ENCODE data around the gene PUS1. TPM values are rescaled to one million over a fixed set of nuclear protein-coding genes. Genes with fewer than 3 reads are reported as not detected.
A peak's percentile ranks its signal among the peaks of the same experiment; 100 is the strongest.

The PUS1 gene
- total and polyA plus RNA-seq, 9 of the 15 experiments (the other 6 are each of a cell fraction or from before 2014, with no cell fraction given): 1.9 to 90.8 (median 30.0) TPM

DNA sequence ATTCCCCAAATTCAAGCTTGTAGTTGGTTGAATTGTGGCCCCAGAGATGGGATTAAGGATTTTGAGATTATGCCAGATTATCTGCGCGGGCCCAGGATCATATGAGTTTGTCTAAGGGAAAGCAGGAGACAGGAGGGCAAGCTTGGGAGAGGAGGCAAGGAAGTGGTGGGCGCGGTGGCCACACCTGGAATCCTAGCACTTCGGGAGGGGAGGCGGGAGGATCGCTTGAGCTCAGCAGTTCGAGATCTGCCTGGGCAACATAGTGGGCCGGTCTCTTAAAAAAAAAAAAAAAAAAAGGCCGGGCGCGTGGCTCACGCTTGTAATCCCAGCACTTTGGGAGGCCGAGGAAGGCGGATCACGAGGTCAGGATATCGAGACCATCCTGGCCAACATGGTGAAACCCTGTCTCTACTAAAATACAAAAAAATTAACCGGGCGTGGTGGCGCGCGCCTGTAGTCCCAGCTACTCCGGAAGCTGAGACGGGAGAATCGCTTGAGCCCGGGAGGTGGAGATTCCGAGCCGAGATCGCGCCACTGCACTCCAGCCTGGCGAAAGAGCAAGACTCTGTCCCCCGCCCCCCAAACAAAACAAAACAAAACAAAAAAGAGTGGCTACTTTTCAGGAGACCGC is 881 bp upstream of the PUS1 start:
- Histone ChIP-seq H2AFZ (ENCODE audit: low read depth, low read length) (peak overlapping the region; percentile 93), H3K9ac (ENCODE audit: insufficient read depth in 1 of 2, low read depth in 2 of 2, low read length in 2 of 2) (peak overlapping the region; percentile 79 to 96), H3K27me3 (ENCODE audit: control insufficient read depth in 2 of 2, insufficient read depth in 2 of 2, low read length in 2 of 2) (no peaks in the 10 kb centered on the region), H4K20me1 (replicated peaks; ENCODE audit: control insufficient read depth, insufficient read depth, low read length) (peaks cover 3% of the 10 kb centered on the region), H3K27ac (ENCODE audit: extremely low read depth, low read depth, low read length) (peak overlapping the region; percentile 93), H3K4me2 (ENCODE audit: insufficient read depth, low read length) (peak overlapping the region; percentile 87), H3K9me1 (ENCODE audit: control insufficient read depth, insufficient read depth, low read length) (no peaks in the 10 kb centered on the region), H3K4me1 (replicated peaks in 1 of 2; ENCODE audit: control insufficient read depth in 2 of 2, insufficient read depth in 2 of 2, low read length in 2 of 2) (peaks cover 14 to 38% of the 10 kb centered on the region in 2 experiments; a peak in 4 of 5 replicates), H3K9me3 (replicated peaks; ENCODE audit: control insufficient read depth, insufficient read depth, low read depth, low read length) (no peaks in the 10 kb centered on the region), H3K4me3 (peak overlapping the region; percentile 84), H3K79me2 (ENCODE audit: control insufficient read depth, insufficient read depth, low read length) (peaks cover 36% of the 10 kb centered on the region), H3K36me3 (ENCODE audit: control insufficient read depth, insufficient read depth, low read length) (peaks cover 30% of the 10 kb centered on the region)
- DNase-seq (ENCODE audit: extremely low read depth in 1 of 4, low spot score in 3 of 4) (peak in 2 of 4 experiments; percentile 12 to 73), ATAC-seq (peak; percentile 68), FAIRE-seq (peak; percentile 84)
- intact Hi-C loops (cut with micrococcal nuclease): loop anchor here (1.0 kb wide), 1 partner anchor 68 kb away; no protein-coding TSS in a partner anchor
- ChIA-PET POLR2A (interaction anchor here (1.1 to 2.6 kb wide), 4 partner anchors 9 to 66 kb away, joined by 3 to 11 read pairs (median 4); no protein-coding TSS in a partner anchor), CTCF (ENCODE audit: low intra/inter-chr PET ratio) (interaction anchor here (0.5 to 1.5 kb wide), 2 partner anchors 21 to 28 kb away, joined by 3 to 4 read pairs; partner anchors contain the start of gene EP400)
- no TSS peak for BruUV-seq (replicated peaks)
- WGBS (ENCODE audit: insufficient coverage, low coverage, missing lambda C conversion rate): 10% methylated on average over 26 of the region's 33 CpGs
- in situ Hi-C loops (cut with MboI): no loop called here
- TF ChIP-seq FOXK2 (conservative IDR thresholded peaks at IDR 0.05 in 1 of 2, IDR thresholded peaks at IDR 0.05 in 1 of 2; ENCODE audit: low read depth in 2 of 2) (peak in 1 of 2 experiments; percentile 53; a peak in 1 of 4 replicates), ETV5 (CRISPR knock-in tag; IDR thresholded peaks at IDR 0.05; ENCODE audit: low read depth) (peak; percentile 81), ARID1B (IDR thresholded peaks at IDR 0.05) (peak; percentile 47; the same call in 1 of the 2 replicates), CXXC5 (CRISPR knock-in tag; IDR thresholded peaks at IDR 0.05) (peak; percentile 44; the same call in 1 of the 2 replicates), TAF1 (IDR thresholded peaks at IDR 0.05; ENCODE audit: control insufficient read depth, extremely low read depth, insufficient read depth, low read length, severe bottlenecking) (peak; percentile 5), ZNF143 (CRISPR knock-in tag; IDR thresholded peaks at IDR 0.05) (no peak), JUND (IDR thresholded peaks at IDR 0.05; ENCODE audit: borderline replicate concordance, low read depth, low read length) (no peak), JUND (tag; IDR thresholded peaks at IDR 0.05; ENCODE audit: borderline replicate concordance, low read depth, low read length) (no peak), SUPT5H (IDR thresholded peaks at IDR 0.05) (peak; percentile 6)
- TF ChIP-seq, protein P1, sequence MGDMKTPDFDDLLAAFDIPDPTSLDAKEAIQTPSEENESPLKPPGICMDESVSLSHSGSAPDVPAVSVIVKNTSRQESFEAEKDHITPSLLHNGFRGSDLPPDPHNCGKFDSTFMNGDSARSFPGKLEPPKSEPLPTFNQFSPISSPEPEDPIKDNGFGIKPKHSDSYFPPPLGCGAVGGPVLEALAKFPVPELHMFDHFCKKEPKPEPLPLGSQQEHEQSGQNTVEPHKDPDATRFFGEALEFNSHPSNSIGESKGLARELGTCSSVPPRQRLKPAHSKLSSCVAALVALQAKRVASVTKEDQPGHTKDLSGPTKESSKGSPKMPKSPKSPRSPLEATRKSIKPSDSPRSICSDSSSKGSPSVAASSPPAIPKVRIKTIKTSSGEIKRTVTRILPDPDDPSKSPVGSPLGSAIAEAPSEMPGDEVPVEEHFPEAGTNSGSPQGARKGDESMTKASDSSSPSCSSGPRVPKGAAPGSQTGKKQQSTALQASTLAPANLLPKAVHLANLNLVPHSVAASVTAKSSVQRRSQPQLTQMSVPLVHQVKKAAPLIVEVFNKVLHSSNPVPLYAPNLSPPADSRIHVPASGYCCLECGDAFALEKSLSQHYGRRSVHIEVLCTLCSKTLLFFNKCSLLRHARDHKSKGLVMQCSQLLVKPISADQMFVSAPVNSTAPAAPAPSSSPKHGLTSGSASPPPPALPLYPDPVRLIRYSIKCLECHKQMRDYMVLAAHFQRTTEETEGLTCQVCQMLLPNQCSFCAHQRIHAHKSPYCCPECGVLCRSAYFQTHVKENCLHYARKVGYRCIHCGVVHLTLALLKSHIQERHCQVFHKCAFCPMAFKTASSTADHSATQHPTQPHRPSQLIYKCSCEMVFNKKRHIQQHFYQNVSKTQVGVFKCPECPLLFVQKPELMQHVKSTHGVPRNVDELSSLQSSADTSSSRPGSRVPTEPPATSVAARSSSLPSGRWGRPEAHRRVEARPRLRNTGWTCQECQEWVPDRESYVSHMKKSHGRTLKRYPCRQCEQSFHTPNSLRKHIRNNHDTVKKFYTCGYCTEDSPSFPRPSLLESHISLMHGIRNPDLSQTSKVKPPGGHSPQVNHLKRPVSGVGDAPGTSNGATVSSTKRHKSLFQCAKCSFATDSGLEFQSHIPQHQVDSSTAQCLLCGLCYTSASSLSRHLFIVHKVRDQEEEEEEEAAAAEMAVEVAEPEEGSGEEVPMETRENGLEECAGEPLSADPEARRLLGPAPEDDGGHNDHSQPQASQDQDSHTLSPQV (IDR thresholded peaks at IDR 0.05): 0 out of 2 replicates have a peak, but pooled peaks have one; percentile 18
- TF ChIP-seq, protein P2, sequence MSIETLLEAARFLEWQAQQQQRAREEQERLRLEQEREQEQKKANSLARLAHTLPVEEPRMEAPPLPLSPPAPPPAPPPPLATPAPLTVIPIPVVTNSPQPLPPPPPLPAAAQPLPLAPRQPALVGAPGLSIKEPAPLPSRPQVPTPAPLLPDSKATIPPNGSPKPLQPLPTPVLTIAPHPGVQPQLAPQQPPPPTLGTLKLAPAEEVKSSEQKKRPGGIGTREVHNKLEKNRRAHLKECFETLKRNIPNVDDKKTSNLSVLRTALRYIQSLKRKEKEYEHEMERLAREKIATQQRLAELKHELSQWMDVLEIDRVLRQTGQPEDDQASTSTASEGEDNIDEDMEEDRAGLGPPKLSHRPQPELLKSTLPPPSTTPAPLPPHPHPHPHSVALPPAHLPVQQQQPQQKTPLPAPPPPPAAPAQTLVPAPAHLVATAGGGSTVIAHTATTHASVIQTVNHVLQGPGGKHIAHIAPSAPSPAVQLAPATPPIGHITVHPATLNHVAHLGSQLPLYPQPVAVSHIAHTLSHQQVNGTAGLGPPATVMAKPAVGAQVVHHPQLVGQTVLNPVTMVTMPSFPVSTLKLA (conservative IDR thresholded peaks at IDR 0.05): peak in 1 of 2 experiments; percentile 8; a peak in 2 of 4 replicates
- TF ChIP-seq, protein P3, sequence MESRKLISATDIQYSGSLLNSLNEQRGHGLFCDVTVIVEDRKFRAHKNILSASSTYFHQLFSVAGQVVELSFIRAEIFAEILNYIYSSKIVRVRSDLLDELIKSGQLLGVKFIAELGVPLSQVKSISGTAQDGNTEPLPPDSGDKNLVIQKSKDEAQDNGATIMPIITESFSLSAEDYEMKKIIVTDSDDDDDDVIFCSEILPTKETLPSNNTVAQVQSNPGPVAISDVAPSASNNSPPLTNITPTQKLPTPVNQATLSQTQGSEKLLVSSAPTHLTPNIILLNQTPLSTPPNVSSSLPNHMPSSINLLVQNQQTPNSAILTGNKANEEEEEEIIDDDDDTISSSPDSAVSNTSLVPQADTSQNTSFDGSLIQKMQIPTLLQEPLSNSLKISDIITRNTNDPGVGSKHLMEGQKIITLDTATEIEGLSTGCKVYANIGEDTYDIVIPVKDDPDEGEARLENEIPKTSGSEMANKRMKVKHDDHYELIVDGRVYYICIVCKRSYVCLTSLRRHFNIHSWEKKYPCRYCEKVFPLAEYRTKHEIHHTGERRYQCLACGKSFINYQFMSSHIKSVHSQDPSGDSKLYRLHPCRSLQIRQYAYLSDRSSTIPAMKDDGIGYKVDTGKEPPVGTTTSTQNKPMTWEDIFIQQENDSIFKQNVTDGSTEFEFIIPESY (CRISPR knock-in tag; IDR thresholded peaks at IDR 0.05): no peak
